ENCODE results near the gene SH3GLB1.

DNA sequence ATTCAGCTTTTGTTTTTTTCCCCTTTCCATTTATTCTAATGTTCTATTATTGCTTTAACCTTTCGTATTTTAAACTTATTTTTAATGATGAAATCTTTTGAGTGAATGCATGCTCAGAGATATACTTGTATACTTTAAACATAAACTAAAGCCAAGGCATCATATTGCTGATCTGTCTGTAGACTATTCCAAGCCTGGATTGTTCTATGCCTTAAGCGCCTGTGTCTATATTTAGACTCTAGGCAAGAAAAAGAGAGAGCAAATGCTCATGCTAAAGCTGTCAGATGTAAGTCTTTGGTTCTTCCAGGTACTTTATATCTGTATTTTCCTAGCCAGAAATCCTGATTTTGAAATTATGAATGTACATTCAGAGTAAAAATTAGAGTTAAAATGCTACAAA lies 14.4 kb downstream of the SH3GLB1 start:
- TF ChIP-seq MYNN (CRISPR knock-in tag; IDR thresholded peaks at IDR 0.05; ENCODE audit: low read depth) (no peak), NBN (conservative IDR thresholded peaks at IDR 0.05) (no peak)
- TF ChIP-seq, protein P1, sequence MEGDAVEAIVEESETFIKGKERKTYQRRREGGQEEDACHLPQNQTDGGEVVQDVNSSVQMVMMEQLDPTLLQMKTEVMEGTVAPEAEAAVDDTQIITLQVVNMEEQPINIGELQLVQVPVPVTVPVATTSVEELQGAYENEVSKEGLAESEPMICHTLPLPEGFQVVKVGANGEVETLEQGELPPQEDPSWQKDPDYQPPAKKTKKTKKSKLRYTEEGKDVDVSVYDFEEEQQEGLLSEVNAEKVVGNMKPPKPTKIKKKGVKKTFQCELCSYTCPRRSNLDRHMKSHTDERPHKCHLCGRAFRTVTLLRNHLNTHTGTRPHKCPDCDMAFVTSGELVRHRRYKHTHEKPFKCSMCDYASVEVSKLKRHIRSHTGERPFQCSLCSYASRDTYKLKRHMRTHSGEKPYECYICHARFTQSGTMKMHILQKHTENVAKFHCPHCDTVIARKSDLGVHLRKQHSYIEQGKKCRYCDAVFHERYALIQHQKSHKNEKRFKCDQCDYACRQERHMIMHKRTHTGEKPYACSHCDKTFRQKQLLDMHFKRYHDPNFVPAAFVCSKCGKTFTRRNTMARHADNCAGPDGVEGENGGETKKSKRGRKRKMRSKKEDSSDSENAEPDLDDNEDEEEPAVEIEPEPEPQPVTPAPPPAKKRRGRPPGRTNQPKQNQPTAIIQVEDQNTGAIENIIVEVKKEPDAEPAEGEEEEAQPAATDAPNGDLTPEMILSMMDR (CRISPR knock-in tag; IDR thresholded peaks at IDR 0.05): no peak
